Tibial artery (tissue), 4 donors: ENCODE data around the gene ATRX.

Experiments
- DNase-seq, 2 donors: peaks; one replicate each; pipeline ENCODE4 v3.0.0-alpha.2; 2019
- H3K27ac ChIP-seq, 2 donors: fragments of 200-600 bp; sonication (generic) in 1 of 2; 1 replicate in 1 of 2; 2 replicates in 1 of 2; pipeline ENCODE4 v1.5.1; 2018 to 2019; ENCODE audit warnings: mild to moderate bottlenecking in 1 of 2
- H3K27me3 ChIP-seq, 2 donors: fragments of 200-600 bp; sonication (generic) in 1 of 2; one replicate each; pipeline versions ENCODE4 v1.5.1 to v1.6.0; 2016 to 2019
- H3K36me3 ChIP-seq, 3 donors: fragments of 200-600 bp; sonication (generic) in 2 of 3; one replicate each; pipeline ENCODE4 v1.5.1; 2016 to 2019; ENCODE audit warnings: mild to moderate bottlenecking in 2 of 3
- H3K4me1 ChIP-seq, 4 donors: fragments of 200-600 bp; sonication (generic) in 2 of 4; 1 replicate in 3 of 4; 2 replicates in 1 of 4; pipeline ENCODE4 v1.5.1; 2016 to 2019
- H3K4me3 ChIP-seq, 2 donors: fragments of 200-600 bp; sonication (generic) in 1 of 2; 1 replicate in 1 of 2; 2 replicates in 1 of 2; pipeline ENCODE4 v1.5.1; 2018 to 2019; ENCODE audit warnings: mild to moderate bottlenecking in 2 of 2
- H3K9me3 ChIP-seq, 3 donors: fragments of 200-600 bp; sonication (generic) in 1 of 3; one replicate each; pipeline ENCODE4 v1.5.1; 2016 to 2019
- intact Hi-C: fragments of 100-400 bp; cut with DNase I; formaldehyde crosslinking; loops from one replicate; pipeline ENCODE4 v1.15.0; 2023; ENCODE audit warnings: low total_unique reads
- TF ChIP-seq, protein P1 (sequence below), 2 experiments: fragments of 200-600 bp in 1 of 2; fragments of 450-650 bp in 1 of 2; IDR thresholded peaks; one replicate each; pipeline ENCODE4 v1.5.1; 2017 to 2019; ENCODE audit warnings: antibody characterized with exemption in 2 of 2, mild to moderate bottlenecking in 1 of 2, moderate library complexity in 1 of 2

ATRX gene

DNA sequence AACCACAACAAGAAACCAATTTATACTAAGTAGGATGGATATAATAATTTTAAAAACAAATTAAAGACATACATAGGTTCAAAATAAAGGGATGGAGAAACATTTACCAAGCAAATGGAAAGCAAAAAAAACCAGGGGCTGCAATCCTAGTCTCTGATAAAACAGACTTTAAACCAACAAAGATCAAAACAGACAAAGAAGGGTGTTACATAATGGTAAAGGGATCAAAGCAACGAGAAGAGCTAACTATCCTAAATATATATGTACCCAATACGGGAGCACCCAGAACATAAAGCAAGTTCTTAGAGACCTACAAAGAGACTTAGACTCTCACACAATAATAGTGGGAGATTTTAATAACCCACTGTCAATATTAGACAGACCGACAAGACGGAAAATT is 66.6 kb downstream of the ATRX start:
- Histone ChIP-seq H3K4me1 (no peaks in the 10 kb centered on the region), H3K4me3 (no peak overlapping the region), H3K27ac (no peak overlapping the region), H3K36me3 (no peaks in the 10 kb centered on the region), H3K27me3 (no peaks in the 10 kb centered on the region), H3K9me3 (no peaks in the 10 kb centered on the region)
- DNase-seq: no peak
- TF ChIP-seq, protein P1, sequence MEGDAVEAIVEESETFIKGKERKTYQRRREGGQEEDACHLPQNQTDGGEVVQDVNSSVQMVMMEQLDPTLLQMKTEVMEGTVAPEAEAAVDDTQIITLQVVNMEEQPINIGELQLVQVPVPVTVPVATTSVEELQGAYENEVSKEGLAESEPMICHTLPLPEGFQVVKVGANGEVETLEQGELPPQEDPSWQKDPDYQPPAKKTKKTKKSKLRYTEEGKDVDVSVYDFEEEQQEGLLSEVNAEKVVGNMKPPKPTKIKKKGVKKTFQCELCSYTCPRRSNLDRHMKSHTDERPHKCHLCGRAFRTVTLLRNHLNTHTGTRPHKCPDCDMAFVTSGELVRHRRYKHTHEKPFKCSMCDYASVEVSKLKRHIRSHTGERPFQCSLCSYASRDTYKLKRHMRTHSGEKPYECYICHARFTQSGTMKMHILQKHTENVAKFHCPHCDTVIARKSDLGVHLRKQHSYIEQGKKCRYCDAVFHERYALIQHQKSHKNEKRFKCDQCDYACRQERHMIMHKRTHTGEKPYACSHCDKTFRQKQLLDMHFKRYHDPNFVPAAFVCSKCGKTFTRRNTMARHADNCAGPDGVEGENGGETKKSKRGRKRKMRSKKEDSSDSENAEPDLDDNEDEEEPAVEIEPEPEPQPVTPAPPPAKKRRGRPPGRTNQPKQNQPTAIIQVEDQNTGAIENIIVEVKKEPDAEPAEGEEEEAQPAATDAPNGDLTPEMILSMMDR (IDR thresholded peaks at IDR 0.05): no peak
- intact Hi-C loops: no loop called here

- Histone ChIP-seq H3K4me3 (no peak overlapping the region), H3K36me3 (peaks cover 0 to 7% (median 5%) of the 10 kb centered on the region in 3 donors), H3K4me1 (no peaks in the 10 kb centered on the region), H3K9me3 (no peaks in the 10 kb centered on the region), H3K27ac (no peak overlapping the region), H3K27me3 (no peaks in the 10 kb centered on the region)
- intact Hi-C loops: no loop called here
- TF ChIP-seq, protein P1 (IDR thresholded peaks at IDR 0.05): no peak
- no peak for DNase-seq
Measured at GRCh38 chrX:77704881-77705280, 81.1 kb downstream of the ATRX start.

- Histone ChIP-seq H3K4me3 (no peak overlapping the region), H3K36me3 (peaks cover 0 to 3% (median 2%) of the 10 kb centered on the region in 3 donors), H3K27me3 (no peaks in the 10 kb centered on the region), H3K9me3 (no peaks in the 10 kb centered on the region), H3K27ac (no peak overlapping the region), H3K4me1 (no peaks in the 10 kb centered on the region)
- TF ChIP-seq, protein P1 (IDR thresholded peaks at IDR 0.05): no peak
- no peak for DNase-seq
- intact Hi-C loops: no loop called here
Measured at GRCh38 chrX:77698242-77698641, 87.8 kb downstream of the ATRX start.

DNA sequence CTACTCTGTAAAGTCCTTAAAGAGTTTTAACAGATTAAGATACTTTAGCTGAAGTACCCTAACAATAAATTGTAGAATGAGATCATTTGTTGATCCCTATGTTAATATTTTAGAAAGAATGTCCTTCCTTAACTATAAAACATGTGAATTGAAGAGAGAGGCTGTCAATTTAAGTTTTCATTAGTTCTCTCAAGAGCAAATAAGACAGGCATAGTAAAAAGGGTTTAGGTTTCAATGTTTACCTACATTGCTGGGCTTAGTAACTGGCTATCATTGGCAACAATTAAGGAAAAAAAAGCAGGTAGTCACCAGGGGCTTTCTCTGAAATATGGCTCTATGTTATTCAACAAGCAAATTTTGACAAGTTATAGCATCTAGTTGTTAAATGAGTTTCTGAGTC is 91.5 kb downstream of the ATRX start:
- intact Hi-C loops: no loop called here
- Histone ChIP-seq H3K27ac (no peak overlapping the region), H3K4me3 (no peak overlapping the region), H3K9me3 (no peaks in the 10 kb centered on the region), H3K27me3 (no peaks in the 10 kb centered on the region), H3K36me3 (no peaks in the 10 kb centered on the region), H3K4me1 (no peaks in the 10 kb centered on the region)
- no peak for DNase-seq
- TF ChIP-seq, protein P1 (IDR thresholded peaks at IDR 0.05): no peak

- intact Hi-C loops: no loop called here
- Histone ChIP-seq H3K9me3 (no peaks in the 10 kb centered on the region), H3K27ac (no peak overlapping the region), H3K36me3 (no peaks in the 10 kb centered on the region), H3K27me3 (no peaks in the 10 kb centered on the region), H3K4me1 (no peaks in the 10 kb centered on the region), H3K4me3 (no peak overlapping the region)
- no peak for DNase-seq
- TF ChIP-seq, protein P1 (IDR thresholded peaks at IDR 0.05): no peak
Measured at GRCh38 chrX:77693594-77693993, 92.4 kb downstream of the ATRX start.

- TF ChIP-seq, protein P1 (IDR thresholded peaks at IDR 0.05): no peak
- intact Hi-C loops: no loop called here
- H3K9me3 ChIP-seq: no peaks in the 10 kb centered on the region
- H3K4me3 ChIP-seq: no peak overlapping the region
- no peaks in the 10 kb centered on the region for H3K4me1 ChIP-seq
- peaks cover 0 to 10% (median 0%) of the 10 kb centered on the region in 3 donors for H3K36me3 ChIP-seq
- no peak overlapping the region for H3K27ac ChIP-seq
- DNase-seq: no peak
- H3K27me3 ChIP-seq: no peaks in the 10 kb centered on the region
Measured at GRCh38 chrX:77691916-77692315, 94.1 kb downstream of the ATRX start.
